GM19467 (cell line): ENCODE measurements around the gene SH2D7.
"Not testable (repeated sequence)": the region's sequence is repeated elsewhere in the genome, so short reads cannot be mapped to it uniquely, and the experiment has no call there.

Experiments
- ATAC-seq: cut with Tn5 transposase; IDR thresholded peaks from one replicate; pipeline ENCODE4 v1.9.1; 2021; ENCODE audit warnings: mild to moderate bottlenecking, moderate library complexity; ENCODE audit not compliant: unreplicated experiment

SH2D7 gene

GRCh38 chr15:78133801-78134200, 41.4 kb downstream of the SH2D7 start:
- ATAC-seq, result no peak

DNA sequence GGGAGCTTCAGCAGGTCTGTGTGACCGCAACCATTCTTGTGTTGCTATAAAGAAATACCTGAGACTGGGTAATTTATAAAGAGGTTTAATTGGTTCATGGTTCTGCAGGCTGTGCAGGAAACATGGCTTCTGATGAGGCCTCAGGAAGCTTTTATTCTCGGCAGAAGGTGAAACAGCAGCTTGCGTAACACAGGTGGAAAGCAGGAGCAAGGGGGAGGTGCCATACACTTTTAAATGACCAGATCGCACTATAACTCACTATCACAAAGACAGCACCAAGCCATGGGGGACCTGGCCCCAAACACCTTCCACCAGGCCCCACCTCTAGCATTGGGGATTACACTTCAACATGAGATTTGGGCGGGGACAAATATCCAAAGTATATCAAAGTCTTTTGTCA, 47.2 kb downstream of the SH2D7 start:
- no peak for ATAC-seq

DNA sequence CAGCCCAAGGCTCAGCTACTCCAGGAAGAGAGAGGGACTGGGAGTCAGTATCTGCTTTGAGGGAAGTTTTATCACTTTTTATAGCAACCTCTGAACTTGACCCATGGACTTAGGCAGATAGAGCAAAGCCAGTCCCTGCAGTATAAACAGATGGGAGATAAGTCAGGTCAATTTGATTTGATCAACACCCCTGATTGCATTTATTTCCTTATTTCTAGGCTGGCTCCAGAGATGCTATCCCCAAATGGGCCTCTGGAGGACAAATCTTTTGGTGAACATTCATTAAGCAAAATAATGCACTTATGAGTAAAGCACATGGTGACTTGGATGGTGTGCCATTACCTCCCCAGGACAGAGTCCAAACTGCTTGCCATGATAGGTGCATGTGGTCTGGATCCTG, 47.9 kb downstream of the SH2D7 start:
- ATAC-seq, result no peak

DNA sequence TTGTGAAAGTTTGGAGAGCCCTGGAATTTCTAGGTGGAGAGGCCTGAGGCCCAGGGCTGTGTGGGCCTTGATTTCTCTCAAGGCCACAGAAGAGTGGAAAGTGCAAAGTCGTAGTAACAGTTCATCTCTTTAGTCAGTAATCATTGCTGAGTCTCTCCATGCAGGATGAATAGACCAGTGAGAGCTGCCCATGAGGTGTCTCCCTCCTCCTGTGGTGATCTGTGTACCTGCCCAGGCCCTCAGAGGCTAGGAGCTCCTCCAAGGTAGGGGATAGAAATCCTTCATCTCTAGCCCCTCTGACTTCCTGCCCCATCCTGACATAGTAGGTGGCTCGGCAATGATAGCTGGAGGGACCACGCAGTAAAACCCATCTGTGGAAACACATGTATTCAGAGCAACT, 50.0 kb downstream of the SH2D7 start:
- no peak for ATAC-seq

DNA sequence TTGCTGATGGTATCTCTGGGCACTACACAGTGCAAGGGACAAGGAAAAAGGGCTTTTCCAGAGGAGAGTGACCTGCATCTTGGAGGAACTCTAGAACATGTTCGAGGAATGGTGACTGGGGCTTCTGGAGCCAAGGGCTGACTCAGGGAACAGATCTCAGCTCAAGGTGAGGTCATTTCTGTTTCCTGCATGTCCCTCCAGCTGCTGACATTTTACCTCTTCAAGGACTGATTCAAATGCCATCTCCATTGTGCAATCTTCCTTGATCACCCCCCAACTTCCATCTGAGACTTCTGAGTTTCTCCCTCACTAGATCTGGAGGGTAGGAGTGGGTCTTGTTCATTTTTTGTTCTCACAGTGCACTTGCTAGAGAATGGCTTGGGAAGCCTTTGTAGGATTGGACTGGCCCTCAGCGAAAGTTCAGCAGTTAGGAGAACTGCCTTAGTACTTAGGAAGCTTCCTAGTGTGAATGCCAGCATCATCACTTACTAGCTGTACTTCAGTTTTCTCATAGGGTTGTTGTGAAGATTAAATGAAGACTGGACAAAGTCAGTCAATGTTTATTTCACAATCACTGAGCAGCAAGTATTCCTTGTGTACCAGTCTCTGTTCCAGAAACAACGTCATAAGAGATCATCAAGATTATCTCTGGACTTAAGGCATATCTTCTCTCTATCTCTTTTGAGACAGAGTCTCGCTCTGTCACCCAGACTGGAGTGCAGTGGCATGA, 54.2 kb downstream of the SH2D7 start:
- ATAC-seq, result no peak

DNA sequence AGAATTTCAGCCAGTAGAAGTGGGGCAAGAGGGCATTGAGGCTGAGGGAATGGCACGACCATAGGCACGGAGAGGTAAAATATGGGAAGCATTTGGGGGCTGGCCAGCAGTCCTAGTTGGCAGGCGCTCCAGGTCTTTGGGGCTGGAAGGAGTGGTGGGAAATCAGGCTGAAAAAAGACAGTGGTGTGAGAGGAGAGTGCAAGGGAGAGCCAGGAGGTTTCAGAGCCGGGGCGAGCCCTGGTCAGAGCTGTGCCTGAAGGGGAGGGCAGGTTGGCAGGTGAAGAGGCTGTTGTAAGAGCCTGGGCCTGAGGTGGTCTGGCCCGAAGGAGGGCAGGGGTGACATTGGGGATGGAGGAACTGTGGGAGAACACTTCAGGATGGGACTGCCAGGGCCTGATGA, 55.2 kb downstream of the SH2D7 start:
- ATAC-seq, result no peak

DNA sequence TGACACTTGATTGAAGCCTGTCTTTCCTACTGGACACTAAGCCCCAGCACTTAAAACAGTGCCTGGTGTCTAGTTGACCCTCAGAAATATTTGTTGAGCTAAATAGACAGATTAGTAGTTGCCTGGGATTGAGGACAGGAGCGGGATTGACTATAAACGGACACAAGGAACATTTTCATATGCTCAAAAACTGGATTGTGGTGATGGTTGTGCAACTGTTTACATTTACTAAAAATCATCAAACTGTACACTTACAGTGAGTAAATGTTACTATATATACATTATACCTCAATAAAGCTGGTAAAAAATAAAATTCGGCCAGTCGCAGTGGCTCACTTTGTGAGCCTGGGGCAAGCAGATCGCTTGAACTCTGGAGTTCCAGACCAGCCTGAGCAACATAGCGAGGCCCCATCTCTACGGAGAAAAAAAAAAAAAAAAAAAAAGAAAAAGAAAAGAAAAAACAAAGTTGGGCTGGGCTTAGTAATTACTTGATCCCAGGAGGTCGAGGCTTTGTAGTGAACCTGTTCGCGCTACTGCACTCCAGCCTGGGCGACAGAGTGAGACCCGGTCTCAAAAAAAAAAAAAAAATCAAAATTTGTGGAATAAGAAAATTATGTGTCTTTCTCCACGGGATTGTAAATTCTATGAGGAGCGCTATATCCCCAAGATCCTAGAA, 56.2 kb downstream of the SH2D7 start:
- ATAC-seq, result no peak

- ATAC-seq, result peak; percentile 80
These were observed 56.9 kb downstream of the SH2D7 start, which contains the start of gene IDH3A for GRCh38 chr15:78149068-78149804. IDH3A (plus strand) TSS chr15:78149362; CDS start chr15:78149404, 42 bp downstream.

DNA sequence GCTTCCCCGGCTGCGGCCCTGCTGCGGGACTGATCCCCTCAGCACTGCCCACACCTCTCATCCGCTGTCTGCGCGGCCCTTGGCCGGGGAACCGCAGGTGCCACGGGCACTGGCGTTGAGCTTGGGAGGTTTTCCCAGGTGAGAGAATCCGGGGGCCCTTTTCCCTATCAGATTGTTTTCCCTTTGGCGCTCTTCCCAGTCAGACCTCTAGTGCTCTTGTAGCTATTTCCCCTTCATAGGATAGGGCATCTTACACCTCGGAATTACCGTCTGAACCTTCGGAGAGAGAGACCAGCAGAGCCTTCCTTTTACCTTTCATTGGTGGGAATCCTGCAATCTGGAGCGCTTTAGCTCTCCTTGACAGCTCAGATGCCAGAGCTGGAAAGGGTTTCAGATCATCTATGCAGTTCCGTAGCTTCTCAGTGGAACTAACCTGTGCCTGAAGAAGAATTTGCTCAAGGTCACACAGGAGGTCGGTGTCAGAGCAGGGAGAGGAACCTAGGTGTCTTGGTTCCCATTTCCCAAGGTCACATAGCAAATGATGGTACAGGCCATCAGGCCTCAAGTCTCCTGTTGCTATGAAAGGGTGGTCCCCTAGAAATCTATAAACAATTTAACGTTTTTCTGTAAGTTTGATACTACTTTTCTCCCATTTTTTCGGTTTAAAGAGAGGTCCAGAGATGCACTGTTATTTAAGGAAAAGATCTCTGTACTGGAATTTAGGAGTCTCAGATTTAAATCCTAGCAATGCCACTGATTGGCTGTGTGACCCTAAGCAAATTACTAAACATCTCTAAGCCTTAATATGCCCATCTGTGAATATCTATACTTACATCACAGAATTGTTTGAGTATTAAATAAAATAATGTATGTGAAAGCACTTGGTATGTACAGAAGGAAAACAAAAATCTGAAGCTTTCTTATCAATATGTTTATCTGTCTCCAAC, 57.7 kb downstream of the SH2D7 start:
- no peak for ATAC-seq

DNA sequence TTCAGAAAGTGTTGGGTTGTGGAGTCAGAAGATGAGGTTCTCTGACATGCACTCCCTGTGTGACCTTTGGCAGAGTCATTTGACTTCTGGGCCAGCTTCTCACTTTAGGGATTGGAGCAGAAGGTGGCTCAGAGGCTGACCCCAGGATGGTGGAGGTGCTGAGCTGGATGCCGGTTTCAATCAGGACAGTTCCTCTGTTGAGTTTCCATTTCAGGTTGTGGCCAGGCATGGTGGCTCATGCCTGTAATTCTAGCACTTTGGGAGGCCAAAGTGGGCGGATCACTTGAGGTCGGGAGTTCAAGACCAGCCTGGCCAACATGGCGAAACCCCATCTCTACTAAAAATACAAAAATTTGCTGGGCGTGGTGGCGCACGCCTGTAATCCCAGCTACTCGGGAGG, 58.7 kb downstream of the SH2D7 start:
- ATAC-seq, result not testable (repeated sequence)
